ENCODE data around the gene TNC. TPM values are rescaled to one million over a fixed set of nuclear protein-coding genes. Genes with fewer than 3 reads are reported as not detected.

Gene TNC
- total and polyA plus RNA-seq, 2 donors from 2014 or later = 9.4 to 254 TPM

- H3K9me3 ChIP-seq (ENCODE audit: control insufficient read depth in 2 of 3, insufficient read depth in 1 of 3, low read length in 3 of 3) = no peaks in the 10 kb centered on the region
- intact Hi-C loops (cut with DNase I) = no loop called here
- FAIRE-seq = no peak
- H3K9ac ChIP-seq (ENCODE audit: low read length in 3 of 3) = peak overlapping the region in 1 of 3 donors; percentile 48
- DNase-seq = peak in 2 of 5 donors; percentile 43 to 56
- TF ChIP-seq CTCF (IDR thresholded peaks at IDR 0.05; ENCODE audit: borderline replicate concordance, extremely low read depth, insufficient read depth) = no peak
- H3K27ac ChIP-seq (ENCODE audit: low read depth in 2 of 2, low read length in 2 of 2) = no peak overlapping the region
- H3K4me3 ChIP-seq (ENCODE audit: low read length in 3 of 3) = peak overlapping the region; percentile 37 to 76 (median 50)
- peaks cover 0 to 8% (median 0%) of the 10 kb centered on the region in 3 donors for H3K4me1 ChIP-seq (ENCODE audit: control insufficient read depth in 2 of 3, insufficient read depth in 2 of 3, low read depth in 1 of 3, low read length in 3 of 3)
- H3K36me3 ChIP-seq (ENCODE audit: control insufficient read depth in 2 of 3, insufficient read depth in 3 of 3, low read length in 3 of 3) = no peaks in the 10 kb centered on the region
- no peaks in the 10 kb centered on the region for H3K27me3 ChIP-seq (ENCODE audit: control insufficient read depth, insufficient read depth, low read length)
Observed at GRCh38 chr9:115116421-115117284, 1.3 kb downstream of the TNC start.

GRCh38 chr9:115115924-115116323 lies 2.0 kb downstream of the TNC start:
- no peak for TF ChIP-seq CTCF (IDR thresholded peaks at IDR 0.05; ENCODE audit: borderline replicate concordance, extremely low read depth, insufficient read depth)
- Histone ChIP-seq H3K27ac (ENCODE audit: low read depth in 2 of 2, low read length in 2 of 2) (no peak overlapping the region), H3K4me3 (ENCODE audit: low read length in 3 of 3) (peak overlapping the region in 2 of 3 donors; percentile 50 to 76), H3K9ac (ENCODE audit: low read length in 3 of 3) (peak overlapping the region in 1 of 3 donors; percentile 48), H3K27me3 (ENCODE audit: control insufficient read depth, insufficient read depth, low read length) (no peaks in the 10 kb centered on the region), H3K4me1 (ENCODE audit: control insufficient read depth in 2 of 3, insufficient read depth in 2 of 3, low read depth in 1 of 3, low read length in 3 of 3) (peaks cover 0 to 8% (median 0%) of the 10 kb centered on the region in 3 donors), H3K36me3 (ENCODE audit: control insufficient read depth in 2 of 3, insufficient read depth in 3 of 3, low read length in 3 of 3) (no peaks in the 10 kb centered on the region), H3K9me3 (ENCODE audit: control insufficient read depth in 2 of 3, insufficient read depth in 1 of 3, low read length in 3 of 3) (no peaks in the 10 kb centered on the region)
- FAIRE-seq (no peak), DNase-seq (no peak)
- intact Hi-C loops (cut with DNase I) = no loop called here

- Histone ChIP-seq H3K27ac (ENCODE audit: low read depth in 2 of 2, low read length in 2 of 2) (no peak overlapping the region), H3K27me3 (ENCODE audit: control insufficient read depth, insufficient read depth, low read length) (no peaks in the 10 kb centered on the region), H3K4me1 (ENCODE audit: control insufficient read depth in 2 of 3, insufficient read depth in 2 of 3, low read depth in 1 of 3, low read length in 3 of 3) (peaks cover 0 to 8% (median 0%) of the 10 kb centered on the region in 3 donors), H3K9me3 (ENCODE audit: control insufficient read depth in 2 of 3, insufficient read depth in 1 of 3, low read length in 3 of 3) (no peaks in the 10 kb centered on the region), H3K9ac (ENCODE audit: low read length in 3 of 3) (peak overlapping the region in 1 of 3 donors; percentile 2), H3K36me3 (ENCODE audit: control insufficient read depth in 2 of 3, insufficient read depth in 3 of 3, low read length in 3 of 3) (no peaks in the 10 kb centered on the region), H3K4me3 (ENCODE audit: low read length in 3 of 3) (peak overlapping the region in 1 of 3 donors; percentile 76)
- FAIRE-seq = no peak
- no peak for TF ChIP-seq CTCF (IDR thresholded peaks at IDR 0.05; ENCODE audit: borderline replicate concordance, extremely low read depth, insufficient read depth)
- intact Hi-C loops (cut with DNase I) = no loop called here
- DNase-seq = peak in 1 of 5 donors; percentile 50
Observed at GRCh38 chr9:115115117-115115880, 2.7 kb downstream of the TNC start.
